ENCODE measurements around the gene HEBP2.
"Not testable (repeated sequence)": the region's sequence is repeated elsewhere in the genome, so short reads cannot be mapped to it uniquely, and the experiment has no call there.

The HEBP2 gene

DNA sequence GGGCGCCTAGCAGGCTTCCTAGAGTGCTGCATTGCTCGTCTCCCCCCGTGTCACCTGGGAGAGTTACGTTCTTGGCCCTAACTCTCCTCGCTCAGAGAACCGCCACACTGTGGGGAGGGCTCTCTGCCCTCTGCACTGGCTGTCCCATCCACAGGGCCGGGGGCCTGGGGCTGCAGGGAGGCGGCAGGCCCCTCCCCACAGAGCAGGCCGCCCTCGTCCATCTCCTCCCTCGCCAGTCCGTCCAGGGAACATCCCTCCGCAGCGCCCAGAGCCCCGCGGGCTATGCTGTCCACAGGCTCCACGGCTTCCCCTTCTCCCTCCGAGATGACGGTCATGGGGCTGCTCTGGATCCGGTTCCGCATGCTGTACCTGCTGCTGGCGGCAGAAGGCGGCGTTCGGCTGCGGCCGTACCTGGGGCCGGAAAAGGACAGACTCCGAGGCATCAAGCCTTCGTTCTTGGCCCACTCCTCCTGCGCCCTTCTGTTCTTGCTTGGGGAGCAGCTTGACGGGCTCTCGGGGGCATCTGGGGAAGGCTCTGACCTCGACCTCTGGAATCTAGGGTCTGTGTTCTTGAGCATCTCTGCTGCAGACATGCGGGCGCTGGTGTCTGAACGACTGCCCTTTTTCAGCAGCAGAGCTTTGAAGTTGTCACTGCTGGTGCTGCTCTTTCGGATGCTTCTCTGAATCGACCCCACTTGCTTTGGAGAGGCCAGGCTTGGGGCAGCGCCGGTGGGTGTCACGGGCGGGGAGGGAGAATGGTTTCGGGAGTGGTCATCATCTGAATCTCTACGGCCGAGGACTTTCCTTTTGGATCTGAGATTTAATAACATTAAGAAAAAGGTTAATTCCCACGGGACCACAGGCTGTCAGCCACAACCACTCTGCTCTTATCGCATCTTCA lies 20.2 kb downstream of the HEBP2 start:
- no peak for TF ChIP-seq POLR2A (IDR thresholded peaks at IDR 0.05; ENCODE audit: low read depth, low read length)
- DNase-seq (ENCODE audit: insufficient read length, low spot score) (no peak), FAIRE-seq (no peak)

DNA sequence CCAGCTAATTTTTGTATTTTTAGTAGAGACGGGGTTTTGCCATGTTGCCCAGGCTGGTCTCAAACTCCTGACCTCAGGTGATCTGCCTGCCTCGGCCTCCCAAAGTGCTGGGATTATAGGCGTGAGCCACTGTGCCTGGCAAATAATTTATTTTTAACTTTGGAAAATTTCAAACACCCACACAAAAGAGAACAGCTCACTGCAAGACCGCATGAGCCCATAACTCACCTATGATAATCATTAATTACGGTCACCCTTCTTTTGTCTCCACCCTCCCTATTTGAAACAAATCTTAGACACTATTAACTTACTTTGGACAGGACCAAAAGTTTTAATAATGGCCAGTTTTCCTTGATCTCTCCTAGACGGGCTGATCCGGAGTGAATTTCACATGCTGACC lies 21.2 kb downstream of the HEBP2 start:
- not testable (repeated sequence) for DNase-seq (ENCODE audit: insufficient read length, low spot score); FAIRE-seq

DNA sequence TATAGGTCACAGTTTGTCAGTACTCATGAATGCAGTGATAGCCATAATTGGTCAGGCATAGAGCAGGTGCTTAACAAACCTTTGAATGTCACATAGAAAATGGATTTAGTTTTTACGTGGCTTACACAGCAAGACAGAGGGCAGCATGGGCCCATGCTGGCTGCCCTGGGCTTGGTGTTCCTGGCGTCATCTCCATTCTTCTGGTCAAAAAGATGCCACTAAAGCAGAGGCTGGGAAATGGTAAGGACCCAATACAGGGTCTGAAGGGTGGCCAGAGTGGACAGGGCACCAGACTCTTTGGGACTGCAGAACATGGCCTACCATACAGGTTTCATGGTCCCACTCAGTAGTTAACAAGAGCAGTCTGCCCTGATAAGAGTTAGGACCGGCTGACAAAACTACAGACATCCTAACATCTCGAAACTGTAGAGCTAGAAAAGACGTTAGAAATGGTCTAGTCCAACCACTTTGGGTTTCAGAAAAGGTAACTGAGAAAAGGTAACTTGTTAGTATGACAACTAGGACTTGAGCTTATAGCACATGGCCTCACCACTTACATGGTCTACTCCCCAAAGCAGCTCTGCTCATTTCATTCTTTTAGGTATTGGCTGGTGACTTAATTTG lies 22.6 kb downstream of the HEBP2 start:
- no peak for TF ChIP-seq POLR2A (IDR thresholded peaks at IDR 0.05; ENCODE audit: low read depth, low read length)
- no peak for DNase-seq (ENCODE audit: insufficient read length, low spot score)
- FAIRE-seq, result no peak

DNA sequence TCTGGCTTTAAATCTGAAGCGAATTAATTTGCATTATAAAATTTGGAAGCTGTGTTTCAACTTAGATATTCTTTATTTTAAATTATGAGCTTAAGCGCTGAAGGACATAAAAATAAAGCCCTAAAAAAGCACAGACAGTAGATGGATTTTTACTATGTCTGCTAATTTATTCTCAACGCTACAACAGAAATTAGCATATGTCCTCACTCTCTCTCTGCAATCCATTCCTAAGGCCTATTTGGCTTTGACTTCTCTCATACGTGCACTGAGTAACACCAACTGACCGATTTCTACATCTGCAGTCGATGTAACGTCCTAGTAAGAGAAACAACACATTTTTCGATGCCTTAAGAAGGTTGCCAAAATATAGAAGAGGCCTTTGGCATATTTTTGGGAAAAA lies 23.7 kb downstream of the HEBP2 start:
- no peak for FAIRE-seq
- no peak for DNase-seq (ENCODE audit: insufficient read length, low spot score)
- TF ChIP-seq POLR2A (IDR thresholded peaks at IDR 0.05; ENCODE audit: low read depth, low read length), result no peak

DNA sequence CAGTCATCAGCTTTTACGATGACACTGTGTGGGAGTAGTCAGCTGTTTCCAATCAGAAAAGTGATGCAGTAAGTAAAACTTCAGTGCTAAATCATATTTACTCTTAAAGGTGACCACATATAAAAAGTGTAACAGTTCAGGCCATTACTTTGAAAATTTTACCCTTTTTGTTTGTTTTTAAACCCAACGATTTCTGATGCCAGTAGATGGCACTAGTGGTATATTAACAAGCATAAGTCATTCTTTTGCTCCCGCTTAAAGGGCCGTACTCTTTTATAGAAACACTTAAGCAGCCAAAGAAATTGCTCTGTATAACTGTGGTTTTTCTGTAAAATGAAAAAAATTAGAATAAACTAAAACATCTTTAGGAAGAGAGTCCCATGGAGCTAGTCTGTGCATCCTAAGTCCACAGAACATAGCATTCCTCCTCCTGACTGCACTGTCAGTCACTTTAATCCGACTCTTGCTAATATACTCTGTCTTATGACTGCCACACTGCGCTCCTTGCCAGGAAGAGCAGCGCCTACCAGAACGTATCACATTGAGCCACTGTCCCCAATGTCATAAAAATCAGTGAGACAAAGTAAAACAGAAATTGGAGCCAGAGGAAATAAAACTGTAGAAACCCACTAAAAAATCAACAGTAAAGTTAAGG lies 25.0 kb downstream of the HEBP2 start:
- no peak for DNase-seq (ENCODE audit: insufficient read length, low spot score)
- FAIRE-seq, result no peak

DNA sequence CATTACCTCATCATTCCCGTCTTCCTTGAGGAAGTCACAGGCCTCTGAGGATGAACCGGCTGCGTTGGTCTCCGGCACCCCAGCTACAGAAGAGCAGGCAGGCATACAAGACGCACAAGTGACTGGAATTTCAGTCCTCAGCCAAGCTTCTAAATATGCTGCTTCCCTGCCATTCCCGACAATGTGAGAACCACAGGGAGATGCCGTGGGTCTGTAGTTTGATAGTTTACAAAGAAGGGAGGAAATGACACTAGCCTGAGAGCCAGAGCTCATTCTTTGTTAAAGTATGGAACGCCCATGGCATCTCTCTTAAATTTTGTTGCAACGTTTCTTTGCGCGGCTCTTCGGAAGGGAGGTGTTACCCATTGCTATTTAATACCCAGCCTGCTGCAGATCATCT lies 25.7 kb downstream of the HEBP2 start:
- DNase-seq (ENCODE audit: insufficient read length, low spot score), result no peak
- no peak for FAIRE-seq

More for the DNA sequence above, 25.0 kb downstream of the HEBP2 start:
- TF ChIP-seq POLR2A (IDR thresholded peaks at IDR 0.05; ENCODE audit: low read depth, low read length), result no peak

DNA sequence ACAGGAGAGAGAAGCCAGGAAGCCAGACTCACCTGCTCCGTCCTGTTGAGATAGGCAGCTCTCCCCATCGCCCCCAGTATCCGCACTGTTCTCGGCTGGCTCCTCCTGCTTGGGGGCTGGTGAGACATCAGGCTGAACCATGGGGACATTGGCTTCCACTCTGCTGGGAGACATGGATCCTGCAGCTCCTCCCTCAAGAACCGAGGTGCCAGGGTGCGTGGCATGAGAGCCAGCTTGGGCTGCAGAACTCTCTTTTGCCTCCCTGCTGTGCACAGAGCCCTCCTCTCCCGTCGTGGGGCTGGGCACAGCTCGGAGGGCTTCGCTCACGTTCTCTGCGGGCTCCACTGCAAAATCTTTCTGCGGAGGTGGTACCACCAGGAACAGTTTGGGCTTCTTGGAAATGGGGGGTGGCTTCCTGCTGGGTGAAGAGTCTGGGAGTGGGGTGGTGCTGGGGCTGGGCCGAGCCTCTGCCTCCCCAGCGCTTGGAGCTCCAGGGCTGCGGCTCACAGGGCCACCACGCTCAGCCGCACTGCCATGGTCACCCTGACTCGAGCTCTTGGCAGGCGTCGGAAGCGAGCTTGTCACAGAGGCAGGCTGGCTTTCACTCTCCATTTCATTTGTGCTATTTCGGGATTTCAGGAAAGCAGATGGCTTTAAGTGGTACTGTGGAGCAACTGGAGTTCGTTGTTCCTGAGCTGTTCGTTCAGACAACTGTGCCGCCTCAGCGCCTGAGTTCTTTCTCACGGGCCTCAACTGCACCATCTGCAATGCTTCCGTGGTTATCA lies 26.5 kb downstream of the HEBP2 start:
- no peak for TF ChIP-seq POLR2A (IDR thresholded peaks at IDR 0.05; ENCODE audit: low read depth, low read length)
- DNase-seq (ENCODE audit: insufficient read length, low spot score) (no peak), FAIRE-seq (no peak)

More for the DNA sequence above, 25.7 kb downstream of the HEBP2 start:
- TF ChIP-seq POLR2A (IDR thresholded peaks at IDR 0.05; ENCODE audit: low read depth, low read length), result no peak

DNA sequence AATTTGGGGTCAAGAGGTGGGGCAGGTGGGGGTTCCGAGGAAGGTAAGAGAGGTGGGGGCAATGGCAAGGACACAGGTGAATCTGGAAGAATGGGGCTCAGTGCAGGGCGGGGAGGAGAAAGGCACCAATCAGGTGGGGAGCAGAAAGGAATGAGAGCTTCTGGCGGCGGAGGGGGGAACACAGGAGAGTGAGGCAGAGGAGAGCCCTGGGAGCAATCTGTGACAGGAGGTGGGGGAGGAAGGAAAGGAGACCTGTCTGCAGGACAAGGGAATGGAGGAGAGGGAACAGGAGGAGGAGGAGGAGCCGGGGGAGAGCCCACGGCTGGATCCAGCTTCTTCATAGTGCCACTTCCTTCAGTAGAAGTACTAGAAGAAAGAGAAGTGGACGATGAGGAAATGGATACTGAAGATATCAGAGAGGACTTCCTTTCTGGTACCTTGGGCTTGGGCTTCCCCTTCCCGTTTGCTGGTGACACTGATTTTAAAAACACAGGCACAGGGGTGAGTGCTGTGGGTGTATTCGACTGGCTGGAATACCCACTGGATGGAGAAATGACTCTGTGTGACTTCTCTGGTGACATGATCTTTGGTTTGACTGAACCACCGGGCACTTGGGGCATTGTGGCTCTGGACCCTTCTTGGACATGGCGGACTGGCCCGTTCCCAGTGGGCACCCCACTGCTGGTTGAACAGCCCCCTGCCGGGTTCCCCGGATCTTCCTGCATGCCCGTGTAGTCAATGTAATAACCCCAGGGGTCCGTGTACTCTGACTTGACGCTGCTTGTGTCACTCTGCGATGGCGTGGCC lies 27.4 kb downstream of the HEBP2 start:
- DNase-seq (ENCODE audit: insufficient read length, low spot score), result no peak

DNA sequence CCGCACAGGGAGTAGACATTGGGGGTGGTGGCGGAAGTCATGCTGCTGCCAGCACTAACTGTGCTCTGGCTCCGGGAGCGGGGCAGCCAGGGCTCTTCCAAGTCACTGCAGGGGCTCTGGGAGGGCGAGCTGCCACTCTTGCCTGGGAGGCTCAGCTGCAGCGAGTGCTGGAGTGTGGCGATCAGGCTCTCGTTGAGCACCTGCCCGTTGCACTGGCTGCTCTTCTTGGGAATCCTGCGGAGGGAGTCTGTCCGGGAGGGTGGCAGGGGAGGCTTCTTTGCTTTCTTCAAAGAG lies 28.0 kb downstream of the HEBP2 start:
- FAIRE-seq (no peak), DNase-seq (ENCODE audit: insufficient read length, low spot score) (no peak)
- no peak for TF ChIP-seq POLR2A (IDR thresholded peaks at IDR 0.05; ENCODE audit: low read depth, low read length)

More for the DNA sequence above, 27.4 kb downstream of the HEBP2 start:
- FAIRE-seq, result no peak
- no peak for TF ChIP-seq POLR2A (IDR thresholded peaks at IDR 0.05; ENCODE audit: low read depth, low read length)

DNA sequence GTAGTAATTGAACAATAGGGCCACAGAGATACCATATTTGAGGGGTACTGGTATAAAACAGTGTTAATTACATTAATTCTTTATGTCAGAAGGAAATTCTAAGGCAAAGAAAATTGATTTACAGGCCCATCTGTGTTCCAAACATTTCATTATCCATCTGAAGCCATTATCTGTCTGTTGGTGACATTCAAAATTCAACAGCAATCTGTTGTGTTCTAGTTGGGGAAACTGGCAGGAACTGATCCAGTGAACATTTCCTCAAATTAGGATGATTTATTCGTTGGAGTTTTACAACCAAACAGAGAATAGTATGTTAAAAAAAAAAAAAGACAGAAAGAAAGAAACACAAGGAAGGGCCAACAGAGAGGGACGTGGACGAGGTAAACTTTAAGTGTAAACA lies 30.1 kb downstream of the HEBP2 start:
- FAIRE-seq (no peak), DNase-seq (ENCODE audit: insufficient read length, low spot score) (no peak)
- TF ChIP-seq POLR2A (IDR thresholded peaks at IDR 0.05; ENCODE audit: low read depth, low read length), result no peak

DNA sequence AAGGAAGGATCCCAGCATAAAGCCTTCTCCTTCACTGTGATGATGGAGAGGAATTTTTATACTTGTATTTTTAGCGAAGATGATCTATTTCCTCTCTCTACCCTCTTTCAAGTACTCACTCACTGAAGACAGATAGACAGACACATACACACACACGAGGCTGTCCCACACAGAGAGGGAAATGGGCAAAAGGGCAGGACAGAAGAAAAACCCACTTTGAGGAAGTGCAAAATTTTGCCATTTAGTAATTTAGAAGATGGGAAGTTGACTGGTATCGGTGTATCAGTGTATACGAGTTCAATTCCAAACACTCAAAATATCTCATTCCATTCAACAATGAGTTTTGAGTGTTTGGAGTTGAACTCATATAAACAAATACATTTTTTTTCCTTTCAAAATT lies 30.9 kb downstream of the HEBP2 start:
- no peak for DNase-seq (ENCODE audit: insufficient read length, low spot score)
- FAIRE-seq, result no peak
- TF ChIP-seq POLR2A (IDR thresholded peaks at IDR 0.05; ENCODE audit: low read depth, low read length), result no peak

DNA sequence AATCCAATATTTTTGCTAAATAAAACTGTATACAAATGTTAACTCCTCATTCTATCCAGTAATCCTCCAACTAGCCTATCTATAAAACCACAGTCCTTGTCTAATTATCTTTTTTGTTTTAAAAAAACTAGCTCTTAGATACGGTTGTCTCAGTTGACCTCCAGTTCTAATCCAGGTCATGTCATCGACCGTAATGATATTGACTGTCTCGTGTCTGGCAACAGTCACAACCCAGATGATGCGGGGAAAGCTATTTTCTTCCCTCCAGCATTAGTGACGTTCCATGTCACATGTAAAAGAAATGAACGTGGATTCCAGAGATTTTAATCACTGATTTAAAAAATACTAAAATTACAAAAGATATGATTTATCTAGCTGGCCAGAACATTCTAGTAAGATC lies 35.5 kb downstream of the HEBP2 start:
- FAIRE-seq, result no peak
- no peak for TF ChIP-seq POLR2A (IDR thresholded peaks at IDR 0.05; ENCODE audit: low read depth, low read length)
- no peak for DNase-seq (ENCODE audit: insufficient read length, low spot score)

DNA sequence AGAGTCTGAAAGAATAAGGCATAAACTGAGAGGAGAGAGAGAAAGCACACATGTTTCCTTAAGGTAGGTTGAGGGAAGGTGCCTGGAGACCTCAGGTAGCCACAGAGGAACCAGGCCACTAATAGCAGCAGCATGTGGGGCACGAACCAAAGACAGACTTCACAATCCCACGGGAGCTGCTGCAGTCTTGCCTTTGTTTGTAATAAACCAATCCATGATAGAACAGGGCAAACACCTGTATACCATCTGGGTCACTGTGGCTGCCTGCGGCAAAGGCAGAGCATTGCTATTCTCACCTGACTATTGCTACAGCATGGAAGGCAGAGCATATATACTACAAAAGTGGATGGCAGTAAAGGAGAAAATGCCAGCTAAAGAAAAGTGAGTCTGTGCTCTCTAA lies 36.3 kb downstream of the HEBP2 start:
- no peak for TF ChIP-seq POLR2A (IDR thresholded peaks at IDR 0.05; ENCODE audit: low read depth, low read length)
- DNase-seq (ENCODE audit: insufficient read length, low spot score) (no peak), FAIRE-seq (no peak)

All from H54 (cell line).